Urothelium cell line (cell line): ENCODE measurements around the gene TRIM2.
"Not testable (repeated sequence)": the region's sequence is repeated elsewhere in the genome, so short reads cannot be mapped to it uniquely, and the experiment has no call there.

ENCODE experiments used
- DNase-seq: peaks from one replicate; pipeline ENCODE4 v3.0.0; 2011; ENCODE audit warnings: low spot score, mixed read lengths
- FAIRE-seq: peaks from 2 replicates; lab custom pipeline; 2011; peaks lifted over from hg19 to GRCh38; lab: Jason Lieb, UNC

TRIM2 gene

GRCh38 chr4:153204247-153204671 lies at the start of gene TRIM2:
TSS of gene TRIM2 (plus strand) at chr4:153204443. CDS start at chr4:153204531, 88 bp downstream.
- FAIRE-seq (no peak), DNase-seq (no peak)

- no peak for DNase-seq
- no peak for FAIRE-seq
Observed at GRCh38 chr4:153155686-153156085, 48.6 kb upstream of the TRIM2 start.

DNA sequence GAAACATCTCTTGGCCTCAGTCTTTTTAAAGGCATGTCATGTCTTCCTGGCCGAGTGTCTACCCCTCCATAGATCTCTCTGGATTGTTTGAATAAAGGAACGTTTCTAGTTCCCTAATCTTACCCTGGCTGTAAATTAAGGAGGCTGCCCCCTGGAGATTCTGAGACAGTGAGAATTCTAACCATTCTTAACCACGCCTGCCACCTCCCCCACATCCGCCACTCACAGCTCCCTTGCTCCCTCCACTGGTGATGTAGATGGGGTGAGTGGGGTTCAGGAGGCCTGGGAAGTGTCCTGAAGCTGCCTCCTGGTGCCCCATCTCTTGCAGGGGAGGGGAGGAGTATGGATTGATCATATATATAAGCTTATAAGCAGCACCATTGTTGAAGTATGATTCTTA lies 48.0 kb upstream of the TRIM2 start:
- FAIRE-seq = no peak
- DNase-seq = no peak

DNA sequence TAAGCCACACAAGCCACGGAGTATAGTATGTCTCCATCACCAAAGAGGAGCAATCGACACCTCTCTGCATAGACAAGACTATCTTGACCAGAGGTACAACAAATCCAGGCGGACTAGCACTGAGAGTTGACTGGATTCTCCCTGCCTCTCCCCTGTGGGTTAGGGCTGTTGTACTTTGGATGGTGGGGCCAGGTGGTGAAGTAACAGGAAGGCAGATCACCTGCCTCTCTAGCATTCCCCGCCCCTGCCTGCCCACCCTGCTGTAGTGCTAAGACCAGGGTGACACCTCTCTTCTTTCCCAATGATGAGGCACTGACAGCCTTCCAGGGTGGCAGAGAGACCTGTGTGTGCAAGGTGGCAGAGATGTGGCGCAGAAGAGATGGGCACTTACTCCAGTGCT lies 47.5 kb upstream of the TRIM2 start:
- DNase-seq (no peak), FAIRE-seq (no peak)

DNA sequence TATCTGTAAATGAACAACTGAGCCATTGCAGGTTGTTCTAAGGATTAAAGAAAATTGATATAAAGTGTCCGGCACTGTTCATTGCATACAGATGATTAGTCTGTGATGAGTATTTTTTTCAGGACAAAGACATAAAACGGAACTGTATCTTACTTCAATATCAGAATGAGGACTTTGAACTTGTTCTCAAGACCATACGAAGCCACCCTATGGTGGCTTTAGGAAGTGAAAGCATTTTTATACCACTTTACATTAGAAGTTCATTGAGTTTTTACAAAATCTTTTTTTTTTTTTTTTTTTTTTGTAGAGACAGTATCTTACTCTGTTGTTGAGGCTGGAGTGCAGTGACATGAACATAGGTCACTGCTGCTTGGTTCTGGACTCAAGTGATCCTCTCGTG lies 45.2 kb upstream of the TRIM2 start:
- FAIRE-seq = no peak
- DNase-seq = no peak

DNA sequence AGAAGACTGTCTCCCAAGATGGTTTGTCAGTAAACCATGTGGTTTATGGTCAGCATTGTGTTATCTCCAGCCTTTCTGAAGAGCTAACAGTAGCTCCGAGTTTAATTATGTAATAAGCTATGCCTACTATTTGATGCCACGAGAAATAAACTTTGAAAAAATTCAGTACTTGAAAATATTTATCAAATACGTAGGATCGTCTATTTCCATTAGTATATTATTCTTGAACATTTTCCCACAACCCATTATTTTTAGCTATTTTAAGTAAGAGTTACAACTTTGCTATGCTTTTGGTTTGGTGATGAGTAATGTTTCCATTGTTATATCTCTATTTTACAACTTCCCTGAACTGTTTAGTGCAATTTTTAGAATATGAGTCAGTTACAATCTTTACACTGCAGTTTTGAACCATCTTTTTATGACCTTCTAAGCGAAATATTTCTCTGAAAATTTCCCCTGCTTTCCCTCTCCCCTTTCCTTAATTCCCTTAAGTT lies 44.5 kb upstream of the TRIM2 start:
- DNase-seq (peak; percentile 34), FAIRE-seq (no peak)

DNA sequence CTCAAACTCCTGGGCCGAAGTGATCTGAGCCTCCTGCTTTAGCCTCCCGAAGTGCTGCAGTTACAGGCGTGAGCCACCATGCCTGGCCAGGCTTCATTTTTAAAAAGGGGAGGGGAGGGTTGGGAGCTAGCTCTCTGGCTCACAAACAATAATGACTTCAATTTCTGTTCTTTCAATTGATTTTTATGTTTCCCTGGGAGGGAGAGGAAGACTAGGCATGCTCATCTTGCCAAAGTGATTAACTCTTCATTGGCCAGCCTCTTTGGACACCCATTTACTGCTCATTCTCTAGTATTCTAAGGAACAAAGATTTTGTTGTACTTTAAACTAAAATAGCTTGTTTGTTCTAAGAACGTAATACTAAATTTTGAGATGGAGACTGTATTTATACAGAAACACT lies 43.4 kb upstream of the TRIM2 start:
- DNase-seq = no peak

GRCh38 chr4:153161226-153161963 lies 42.8 kb upstream of the TRIM2 start:
- DNase-seq (no peak), FAIRE-seq (no peak)

More for the DNA sequence above, 43.4 kb upstream of the TRIM2 start:
- FAIRE-seq = no peak

- not testable (repeated sequence) for DNase-seq, FAIRE-seq
Observed at GRCh38 chr4:153165236-153165635, 39.0 kb upstream of the TRIM2 start.

GRCh38 chr4:153166716-153167501 lies 37.3 kb upstream of the TRIM2 start:
- DNase-seq (no peak), FAIRE-seq (no peak)

GRCh38 chr4:153169776-153170175 lies 34.5 kb upstream of the TRIM2 start:
- no peak for DNase-seq
- no peak for FAIRE-seq

DNA sequence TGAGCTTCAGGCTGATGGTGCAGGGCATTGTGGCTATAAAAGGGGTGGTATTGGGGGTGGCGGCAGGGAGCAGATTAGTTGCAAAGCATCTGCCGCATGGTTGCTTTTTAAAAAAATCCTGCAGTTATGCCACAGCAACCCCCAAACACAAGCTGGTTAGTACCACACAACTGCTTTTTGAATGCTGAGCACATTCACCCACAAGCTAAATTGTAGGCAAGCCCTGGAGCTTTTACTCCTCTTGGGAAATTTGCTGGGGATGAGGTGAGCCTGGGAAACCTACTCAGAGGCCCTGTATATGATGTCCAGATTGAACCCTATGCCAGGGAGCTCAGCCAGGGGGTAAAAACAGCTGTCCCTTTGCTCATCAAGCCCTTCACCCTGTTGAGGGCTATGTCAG lies 33.8 kb upstream of the TRIM2 start:
- FAIRE-seq (no peak), DNase-seq (no peak)

DNA sequence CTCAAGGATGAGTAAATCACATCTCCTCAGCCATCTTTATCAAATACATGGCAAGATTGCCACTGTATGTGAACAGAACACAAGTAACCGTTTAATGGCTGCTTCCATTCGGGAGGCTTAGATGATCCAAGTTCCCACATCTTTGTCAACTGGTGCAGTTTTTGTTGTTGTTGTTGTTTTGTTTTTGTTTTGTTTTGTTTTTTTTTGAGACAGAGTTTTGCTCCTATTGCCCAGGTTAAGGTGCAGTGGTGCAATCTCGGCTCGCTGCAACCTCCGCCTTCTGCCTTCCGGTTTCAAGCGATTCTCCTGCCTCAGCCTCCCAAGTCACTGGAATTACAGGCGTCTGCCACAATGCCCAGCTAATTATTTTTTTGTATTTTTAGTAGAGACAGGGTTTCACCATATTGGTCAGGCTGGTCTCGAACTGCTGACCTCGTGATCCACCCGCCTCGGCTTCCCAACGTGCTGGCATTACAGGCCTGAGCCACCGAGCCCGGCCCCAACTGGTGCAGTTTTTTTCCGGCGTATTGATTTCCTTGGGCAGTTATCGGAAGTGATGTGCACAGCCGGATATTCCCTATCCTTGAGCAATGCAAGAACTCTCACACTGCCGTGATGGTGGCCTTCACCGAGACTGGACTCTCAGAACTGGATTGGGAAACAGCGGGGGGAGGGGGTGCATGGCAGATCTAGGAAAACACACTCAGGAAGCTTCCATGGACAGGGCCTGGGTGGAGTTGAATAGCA lies 29.2 kb upstream of the TRIM2 start:
- FAIRE-seq (no peak), DNase-seq (no peak)

DNA sequence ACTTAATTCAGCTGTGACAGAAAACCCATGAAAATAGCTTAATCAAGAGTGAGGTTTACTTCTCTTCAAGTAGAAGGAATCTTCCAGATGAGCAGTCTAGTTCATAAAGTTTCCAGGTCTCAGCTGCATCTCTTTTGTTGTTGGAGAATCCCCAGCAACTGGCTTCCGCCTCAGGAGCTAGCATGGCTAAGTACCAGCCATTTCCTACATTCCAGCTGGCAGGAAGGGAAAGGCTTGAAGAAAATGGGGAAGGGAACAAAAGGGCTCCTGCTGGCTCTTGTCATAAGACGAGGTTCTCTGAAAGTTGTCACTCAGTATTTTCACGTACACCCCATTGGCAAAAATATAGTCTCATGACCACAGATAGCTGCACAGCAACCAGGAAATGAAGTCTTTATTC lies 27.3 kb upstream of the TRIM2 start:
- FAIRE-seq (no peak), DNase-seq (no peak)

DNA sequence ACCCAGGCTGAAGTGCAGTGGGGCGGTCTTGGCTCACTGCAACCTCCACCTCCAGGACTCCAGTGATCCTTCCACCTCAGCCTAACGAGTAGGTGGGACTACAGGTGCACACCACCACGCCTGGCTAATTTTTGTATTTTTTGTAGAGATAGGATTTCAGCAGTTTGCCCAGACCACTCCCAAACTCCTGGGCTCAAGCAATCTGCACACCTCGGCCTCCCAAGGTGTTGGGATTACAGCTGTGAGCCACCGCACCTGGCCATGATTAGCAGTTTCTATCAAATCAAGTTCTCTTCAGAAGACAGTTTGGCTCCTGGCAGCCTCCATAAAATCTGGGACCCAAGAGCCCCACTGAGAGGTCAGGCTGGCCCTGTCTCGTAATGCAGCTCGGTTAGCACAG lies 26.4 kb upstream of the TRIM2 start:
- no peak for DNase-seq
- FAIRE-seq = no peak

GRCh38 chr4:153179100-153179499 lies 25.1 kb upstream of the TRIM2 start:
- DNase-seq (no peak), FAIRE-seq (no peak)

- DNase-seq (no peak), FAIRE-seq (no peak)
Observed at GRCh38 chr4:153181293-153181692, 22.9 kb upstream of the TRIM2 start.

DNA sequence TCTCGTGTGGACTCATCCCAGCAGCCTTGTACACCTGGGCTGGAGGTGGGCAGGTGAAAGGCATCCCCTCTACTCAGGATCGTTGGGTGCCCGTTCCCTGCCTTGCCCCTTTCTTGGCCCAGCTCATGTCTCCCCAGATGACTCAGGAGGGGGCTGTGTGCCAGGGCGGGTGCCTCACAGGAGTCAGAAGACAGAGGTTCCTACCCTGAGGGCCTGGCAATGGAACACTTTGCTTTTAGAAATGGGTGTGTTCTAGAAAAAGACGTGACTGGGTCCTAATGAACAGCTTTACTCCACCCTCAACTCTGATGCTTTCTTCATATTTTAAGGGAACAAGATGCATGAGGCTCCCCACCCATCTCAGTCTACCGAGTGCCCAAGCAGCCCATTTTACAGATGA lies 22.5 kb upstream of the TRIM2 start:
- no peak for DNase-seq

GRCh38 chr4:153183146-153183545 lies 21.1 kb upstream of the TRIM2 start:
- DNase-seq (no peak), FAIRE-seq (no peak)

More for the DNA sequence above, 22.5 kb upstream of the TRIM2 start:
- FAIRE-seq = no peak

DNA sequence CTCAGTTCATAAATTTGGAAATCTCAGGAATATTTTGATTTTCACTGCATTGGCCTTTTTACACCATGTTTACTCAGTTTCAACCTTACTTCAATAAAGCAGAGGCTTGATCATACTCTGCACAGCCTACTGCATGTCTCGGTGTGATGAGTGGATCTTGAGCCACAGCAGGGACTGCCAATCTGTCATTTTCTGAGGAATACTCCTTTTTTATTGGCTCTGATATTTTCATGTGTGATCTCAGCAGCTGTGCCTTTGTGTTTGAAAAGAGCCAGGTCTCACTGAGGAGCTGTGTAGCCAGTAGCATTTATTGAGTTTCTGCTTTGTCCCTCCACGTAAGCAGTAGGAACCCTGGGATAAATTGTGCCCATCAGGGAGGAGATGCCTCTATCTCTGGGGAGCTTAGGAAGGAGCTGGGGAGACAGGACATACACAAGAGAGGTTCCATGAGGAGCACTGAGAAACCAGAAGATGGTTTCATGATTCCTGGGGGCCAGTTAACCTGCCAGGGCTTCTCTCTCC lies 18.9 kb upstream of the TRIM2 start:
- FAIRE-seq (no peak), DNase-seq (no peak)
